IMR-90 (cell line): ENCODE data around the gene PSORS1C2. TPM values are rescaled to one million over a fixed set of nuclear protein-coding genes. Genes with fewer than 3 reads are reported as not detected.

Experiments used
- ATAC-seq: fragments of 200-7000 bp; cut with Tn5 transposase; 2 replicates; pipeline ENCODE4 v1.9.1; 2020; ENCODE audit warnings: low read depth, mild to moderate bottlenecking, moderate library complexity
- BruUV-seq: library from RNA; stranded (reverse); fragments of 400-500 nt; replicated peaks from 2 replicates; lab custom pipeline; 2021; lab: Mats Ljungman, UMichigan
- CTCF ChIA-PET: fragments of 300-600 bp; formaldehyde crosslinking; extraction: SDS; loops from one replicate; lab custom pipeline; 2021; ENCODE audit warnings: antibody characterized with exemption; lab: Yijun Ruan, JAX
- POLR2A ChIA-PET: fragments of 300-600 bp; sonication (Branson Sonifier 250); formaldehyde crosslinking; loops from one replicate; lab custom pipeline; 2022; ENCODE audit warnings: antibody characterized with exemption; ENCODE audit not compliant: unreplicated experiment; lab: Charles Lee
- DNase-seq: peaks from one replicate; pipeline ENCODE4 v3.0.0; 2013
- H2AFZ ChIP-seq: replicated peaks from 2 replicates; pipeline ENCODE3; 2013; ENCODE audit warnings: low read length, mild to moderate bottlenecking; ENCODE audit not compliant: poor library complexity
- H2AK5ac ChIP-seq: 2 replicates; pipeline ENCODE4 v1.6.1; 2013; ENCODE audit warnings: low read depth, low read length, inconsistent platforms
- H2AK9ac ChIP-seq: replicated peaks from 2 replicates; pipeline ENCODE3; 2013; ENCODE audit warnings: mild to moderate bottlenecking, low read depth, low read length, moderate library complexity; ENCODE audit not compliant: poor library complexity
- H2BK120ac ChIP-seq: 2 replicates; pipeline ENCODE4 v1.6.1; 2013; ENCODE audit warnings: low read depth, low read length, inconsistent platforms
- H2BK15ac ChIP-seq: 3 replicates; pipeline ENCODE4 v1.6.1; 2013; ENCODE audit warnings: low read depth, low read length, inconsistent platforms
- H2BK20ac ChIP-seq: 2 replicates; pipeline ENCODE4 v1.6.1; 2013; ENCODE audit warnings: low read depth, mild to moderate bottlenecking, inconsistent platforms, low read length, moderate library complexity
- H2BK5ac ChIP-seq: 2 replicates; pipeline ENCODE4 v1.6.1; 2013; ENCODE audit warnings: mild to moderate bottlenecking, low read depth, low read length, inconsistent platforms; ENCODE audit not compliant: poor library complexity, severe bottlenecking
- H3K14ac ChIP-seq: replicated peaks from 2 replicates; pipeline ENCODE4 v1.6.1; 2013; ENCODE audit warnings: low read depth, low read length, inconsistent platforms
- H3K18ac ChIP-seq: 2 replicates; pipeline ENCODE4 v1.6.1; 2013; ENCODE audit warnings: low read depth, low read length, control low read depth
- H3K23ac ChIP-seq: 2 replicates; pipeline ENCODE4 v1.6.1; 2013; ENCODE audit warnings: low read depth, low read length, inconsistent platforms
- H3K27ac ChIP-seq: 2 replicates; pipeline ENCODE4 v1.5.1; 2013; ENCODE audit warnings: mild to moderate bottlenecking, control low read depth, low read length; ENCODE audit not compliant: insufficient read depth
- H3K27me3 ChIP-seq: 2 replicates; pipeline ENCODE4 v1.6.1; 2013; ENCODE audit warnings: low read length; ENCODE audit not compliant: control insufficient read depth, insufficient read depth
- H3K36me3 ChIP-seq: 2 replicates; pipeline ENCODE4 v1.6.1; 2013; ENCODE audit warnings: low read length, mixed read lengths; ENCODE audit not compliant: control insufficient read depth, insufficient read depth
- H3K4ac ChIP-seq: 2 replicates; pipeline ENCODE4 v1.6.1; 2013; ENCODE audit warnings: low read depth, low read length, inconsistent platforms
- H3K4me1 ChIP-seq: 2 replicates; pipeline ENCODE4 v1.6.1; 2013; ENCODE audit warnings: low read length, mixed read lengths; ENCODE audit not compliant: control insufficient read depth, insufficient read depth
- H3K4me2 ChIP-seq: 2 replicates; pipeline ENCODE4 v1.6.1; 2013; ENCODE audit warnings: low read depth, mild to moderate bottlenecking, control low read depth, low read length, moderate library complexity
- H3K4me3 ChIP-seq: 2 replicates; pipeline ENCODE4 v1.5.1; 2013; ENCODE audit warnings: low read depth, mild to moderate bottlenecking, control low read depth, low read length, moderate library complexity; ENCODE audit not compliant: insufficient read depth
- H3K56ac ChIP-seq: 2 replicates; pipeline ENCODE4 v1.6.1; 2013; ENCODE audit warnings: low read length, inconsistent platforms; ENCODE audit not compliant: insufficient read depth; ENCODE audit errors: extremely low read depth
- H3K79me1 ChIP-seq, 2 experiments: 2 replicates each; pipeline ENCODE4 v1.6.1; 2013; ENCODE audit warnings: low read length in 2 of 2, inconsistent platforms in 1 of 2, low read depth in 1 of 2
- H3K9ac ChIP-seq: 2 replicates; pipeline ENCODE4 v1.6.1; 2013; ENCODE audit warnings: low read depth, low read length, control low read depth
- H3K9me1 ChIP-seq: 2 replicates; pipeline ENCODE4 v1.6.1; 2013; ENCODE audit warnings: low read length, inconsistent platforms; ENCODE audit not compliant: insufficient read depth
- H3K9me3 ChIP-seq: 2 replicates; pipeline ENCODE4 v1.6.1; 2013; ENCODE audit warnings: low read length; ENCODE audit not compliant: control insufficient read depth, insufficient read depth
- H4K20me1 ChIP-seq: 2 replicates; pipeline ENCODE4 v1.6.1; 2013; ENCODE audit warnings: low read length, inconsistent platforms; ENCODE audit not compliant: insufficient read depth
- H4K5ac ChIP-seq: 2 replicates; pipeline ENCODE4 v1.6.1; 2013; ENCODE audit warnings: mild to moderate bottlenecking, low read depth, low read length, control low read depth
- H4K8ac ChIP-seq, 2 experiments: 2 replicates each; pipeline ENCODE4 v1.6.1; 2013; ENCODE audit warnings: low read depth in 2 of 2, low read length in 2 of 2, control low read depth in 1 of 2, inconsistent platforms in 1 of 2
- H4K91ac ChIP-seq: 2 replicates; pipeline ENCODE4 v1.6.1; 2013; ENCODE audit warnings: low read depth, low read length, inconsistent platforms; ENCODE audit not compliant: insufficient read depth
- BHLHE40 ChIP-seq: fragments of 150-350 bp; IDR thresholded peaks from 2 replicates; pipeline ENCODE4 v1.6.1; 2016; ENCODE audit warnings: mild to moderate bottlenecking, low read depth, low read length
- CEBPB ChIP-seq: IDR thresholded peaks from 2 replicates; pipeline ENCODE4 v1.6.1; 2012; ENCODE audit warnings: low read depth, low read length, improper control_type of control experiment
- CHD1 ChIP-seq: IDR thresholded peaks from 2 replicates; pipeline ENCODE4 v1.6.1; 2012; ENCODE audit warnings: low read depth, low read length, improper control_type of control experiment
- FOS ChIP-seq: fragments of 150-350 bp; IDR thresholded peaks from 2 replicates; pipeline ENCODE4 v1.6.1; 2016; ENCODE audit warnings: low read depth, low read length
- MAFK ChIP-seq: IDR thresholded peaks from 2 replicates; pipeline ENCODE4 v1.6.1; 2012; ENCODE audit warnings: low read depth, low read length, improper control_type of control experiment
- MAZ ChIP-seq: IDR thresholded peaks from 2 replicates; pipeline ENCODE4 v1.6.1; 2012; ENCODE audit warnings: low read depth, mild to moderate bottlenecking, low read length, improper control_type of control experiment, moderate library complexity, borderline replicate concordance
- MXI1 ChIP-seq: IDR thresholded peaks from 2 replicates; pipeline ENCODE4 v1.6.1; 2012; ENCODE audit warnings: low read depth, mild to moderate bottlenecking, low read length, moderate library complexity, borderline replicate concordance
- NFE2L2 ChIP-seq: fragments of 150-350 bp; IDR thresholded peaks from 2 replicates; pipeline ENCODE4 v1.6.1; 2016; ENCODE audit warnings: low read depth, mild to moderate bottlenecking, low read length
- POLR2A ChIP-seq: IDR thresholded peaks from 2 replicates; pipeline ENCODE4 v1.6.1; 2012; ENCODE audit warnings: mild to moderate bottlenecking, low read depth, low read length
- RAD21 ChIP-seq: IDR thresholded peaks from 2 replicates; pipeline ENCODE4 v1.6.1; 2012; ENCODE audit warnings: low read length, improper control_type of control experiment
- RCOR1 ChIP-seq: IDR thresholded peaks from 2 replicates; pipeline ENCODE4 v1.6.1; 2012; ENCODE audit warnings: mild to moderate bottlenecking, low read length, improper control_type of control experiment; ENCODE audit not compliant: insufficient replicate concordance
- RFX5 ChIP-seq: IDR thresholded peaks from 2 replicates; pipeline ENCODE4 v1.8.0; 2012; ENCODE audit warnings: low read depth, mild to moderate bottlenecking, low read length, moderate library complexity
- SMC3 ChIP-seq: fragments of 150-350 bp; IDR thresholded peaks from 2 replicates; pipeline ENCODE4 v1.6.1; 2016; ENCODE audit warnings: low read depth, mild to moderate bottlenecking, antibody characterized with exemption, low read length, moderate library complexity
- WGBS, 2 experiments: methylation state at CpG; one replicate each; pipeline versions ENCODE4 v1.1.5 to v1.1.7; 2013; ENCODE audit warnings: missing lambda C conversion rate in 2 of 2; ENCODE audit not compliant: insufficient read length in 1 of 2; ENCODE audit errors: extremely low coverage in 2 of 2; 5-methylcytosine and 5-hydroxymethylcytosine counted together
- dilution Hi-C: fragments of 300-500 bp; cut with HindIII; formaldehyde crosslinking; loops from one replicate; pipeline ENCODE4 v1.14.3; 2018; ENCODE audit warnings: low sequenced_read_pairs; ENCODE audit not compliant: unreplicated experiment
- in situ Hi-C: fragments of 300-500 bp; cut with MboI; formaldehyde crosslinking; loops from 3 replicates; pipeline ENCODE4 v1.14.3; 2019; ENCODE audit warnings: low sequenced_read_pairs, inconsistent platforms, mixed read lengths
- intact Hi-C: fragments of 100-400 bp; cut with micrococcal nuclease; formaldehyde crosslinking; loops from 2 replicates; pipeline ENCODE4 v1.10.0; 2022
- polyA plus RNA-seq, 3 experiments: library from polyadenylated mRNA; depleted of rRNA; stranded (reverse); fragments of >200 nt; gene quantifications; 2 replicates each; pipeline ENCODE4 v1.2.3, GENCODE V29; 2012; ENCODE audit warnings: low replicate concordance in 1 of 3
- total RNA-seq: library from RNA; depleted of rRNA; stranded (reverse); fragments of >200 nt; gene quantifications from 2 replicates; pipeline ENCODE4 v1.2.3, GENCODE V29; 2012
- TF ChIP-seq, protein P1 (sequence below): fragments of 150-350 bp; IDR thresholded peaks from 2 replicates; pipeline ENCODE4 v1.6.1; 2017; ENCODE audit warnings: mild to moderate bottlenecking, antibody characterized with exemption, low read length, low read depth
- TF ChIP-seq, protein P2 (sequence below): conservative IDR thresholded peaks from 2 replicates; pipeline ENCODE4 v1.5.1; 2012; ENCODE audit warnings: mild to moderate bottlenecking, low read depth, low read length, improper control_type of control experiment
- TF ChIP-seq, protein P3 (sequence below): fragments of 150-350 bp; IDR thresholded peaks from 2 replicates; pipeline ENCODE4 v1.6.1; 2016; ENCODE audit warnings: low read depth, mild to moderate bottlenecking, low read length, moderate library complexity, borderline replicate concordance

PSORS1C2 gene
- total and polyA plus RNA-seq, 2 of the 4 experiments (the other 2 are of a cell fraction), result not detected

DNA sequence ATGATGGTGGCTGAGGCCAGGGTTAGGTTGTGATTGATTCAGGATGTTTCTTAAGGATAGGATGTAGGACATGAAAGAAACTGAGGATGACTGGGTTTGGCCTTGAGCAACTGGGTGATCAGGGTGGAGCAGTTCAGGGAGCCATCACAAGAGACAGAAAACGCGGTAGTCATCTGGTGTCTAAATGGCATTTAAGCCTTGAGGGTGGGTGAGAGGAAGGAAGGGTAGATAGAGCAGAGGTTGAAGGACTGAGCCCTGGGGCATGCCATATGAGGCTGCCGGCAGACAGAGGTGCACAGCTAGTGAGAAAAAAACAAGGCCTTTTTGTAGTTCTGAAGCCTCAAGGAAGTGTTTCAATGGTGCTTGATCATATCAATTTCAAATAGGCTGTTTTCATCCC is 29.7 kb upstream of the PSORS1C2 start:
- H3K36me3 ChIP-seq, result no peaks in the 10 kb centered on the region; the same call in 1 of the 2 replicates
- H3K56ac ChIP-seq, result no peak overlapping the region
- intact Hi-C loops, result no loop called here
- in situ Hi-C loops, result no loop called here
- H2AK9ac ChIP-seq, result peak overlapping the region; percentile 16
- H3K79me1 ChIP-seq, result no peaks in the 10 kb centered on the region; a peak in 1 of 4 replicates
- dilution Hi-C loops, result no loop called here
- H3K23ac ChIP-seq, result no peak overlapping the region
- H2BK15ac ChIP-seq, result no peak overlapping the region
- no peak overlapping the region for H4K5ac ChIP-seq
- no peak overlapping the region for H3K4me2 ChIP-seq
- no peak overlapping the region for H3K27ac ChIP-seq
- no peak overlapping the region for H2BK20ac ChIP-seq
- peak overlapping the region; percentile 11 for H2AFZ ChIP-seq
- H4K8ac ChIP-seq, result no peak overlapping the region
- H2AK5ac ChIP-seq, result no peak overlapping the region
- H3K9me1 ChIP-seq, result peaks cover 4% of the 10 kb centered on the region; the same call in 1 of the 2 replicates
- ATAC-seq (no peak), DNase-seq (no peak)
- POLR2A ChIA-PET, result no interaction called here
- H3K14ac ChIP-seq, result no peak overlapping the region
- H3K27me3 ChIP-seq, result no peaks in the 10 kb centered on the region
- H4K91ac ChIP-seq, result no peak overlapping the region
- no peak overlapping the region for H2BK120ac ChIP-seq
- no peak overlapping the region for H3K18ac ChIP-seq
- TF ChIP-seq POLR2A (no peak), CHD1 (no peak), BHLHE40 (no peak), RCOR1 (no peak), CEBPB (no peak), NFE2L2 (no peak), MAFK (no peak), RFX5 (no peak), FOS (no peak), MAZ (no peak), RAD21 (no peak), MXI1 (no peak), SMC3 (no peak)
- TF ChIP-seq, protein P1, sequence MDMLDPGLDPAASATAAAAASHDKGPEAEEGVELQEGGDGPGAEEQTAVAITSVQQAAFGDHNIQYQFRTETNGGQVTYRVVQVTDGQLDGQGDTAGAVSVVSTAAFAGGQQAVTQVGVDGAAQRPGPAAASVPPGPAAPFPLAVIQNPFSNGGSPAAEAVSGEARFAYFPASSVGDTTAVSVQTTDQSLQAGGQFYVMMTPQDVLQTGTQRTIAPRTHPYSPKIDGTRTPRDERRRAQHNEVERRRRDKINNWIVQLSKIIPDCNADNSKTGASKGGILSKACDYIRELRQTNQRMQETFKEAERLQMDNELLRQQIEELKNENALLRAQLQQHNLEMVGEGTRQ, result no peak
- TF ChIP-seq, protein P2, sequence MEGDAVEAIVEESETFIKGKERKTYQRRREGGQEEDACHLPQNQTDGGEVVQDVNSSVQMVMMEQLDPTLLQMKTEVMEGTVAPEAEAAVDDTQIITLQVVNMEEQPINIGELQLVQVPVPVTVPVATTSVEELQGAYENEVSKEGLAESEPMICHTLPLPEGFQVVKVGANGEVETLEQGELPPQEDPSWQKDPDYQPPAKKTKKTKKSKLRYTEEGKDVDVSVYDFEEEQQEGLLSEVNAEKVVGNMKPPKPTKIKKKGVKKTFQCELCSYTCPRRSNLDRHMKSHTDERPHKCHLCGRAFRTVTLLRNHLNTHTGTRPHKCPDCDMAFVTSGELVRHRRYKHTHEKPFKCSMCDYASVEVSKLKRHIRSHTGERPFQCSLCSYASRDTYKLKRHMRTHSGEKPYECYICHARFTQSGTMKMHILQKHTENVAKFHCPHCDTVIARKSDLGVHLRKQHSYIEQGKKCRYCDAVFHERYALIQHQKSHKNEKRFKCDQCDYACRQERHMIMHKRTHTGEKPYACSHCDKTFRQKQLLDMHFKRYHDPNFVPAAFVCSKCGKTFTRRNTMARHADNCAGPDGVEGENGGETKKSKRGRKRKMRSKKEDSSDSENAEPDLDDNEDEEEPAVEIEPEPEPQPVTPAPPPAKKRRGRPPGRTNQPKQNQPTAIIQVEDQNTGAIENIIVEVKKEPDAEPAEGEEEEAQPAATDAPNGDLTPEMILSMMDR, result no peak
- TF ChIP-seq, protein P3, sequence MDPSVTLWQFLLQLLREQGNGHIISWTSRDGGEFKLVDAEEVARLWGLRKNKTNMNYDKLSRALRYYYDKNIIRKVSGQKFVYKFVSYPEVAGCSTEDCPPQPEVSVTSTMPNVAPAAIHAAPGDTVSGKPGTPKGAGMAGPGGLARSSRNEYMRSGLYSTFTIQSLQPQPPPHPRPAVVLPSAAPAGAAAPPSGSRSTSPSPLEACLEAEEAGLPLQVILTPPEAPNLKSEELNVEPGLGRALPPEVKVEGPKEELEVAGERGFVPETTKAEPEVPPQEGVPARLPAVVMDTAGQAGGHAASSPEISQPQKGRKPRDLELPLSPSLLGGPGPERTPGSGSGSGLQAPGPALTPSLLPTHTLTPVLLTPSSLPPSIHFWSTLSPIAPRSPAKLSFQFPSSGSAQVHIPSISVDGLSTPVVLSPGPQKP, result no peak
- no TSS peak for BruUV-seq
- H3K9me3 ChIP-seq, result no peaks in the 10 kb centered on the region
- CTCF ChIA-PET, result no interaction called here
- H4K20me1 ChIP-seq, result no peaks in the 10 kb centered on the region
- H3K4ac ChIP-seq, result no peak overlapping the region
- no peak overlapping the region for H2BK5ac ChIP-seq
- 0 out of 2 replicates have a peak, but pooled peaks cover 2% of the 10 kb centered on the region for H3K4me1 ChIP-seq
- H3K4me3 ChIP-seq, result no peak overlapping the region
- 79% methylated on average over 3 of the region's 3 CpGs; no CpG with 5 or more reads in 1 of the 2 experiments for WGBS, 2 experiments
- no peak overlapping the region for H3K9ac ChIP-seq
